PC-3 (cell line): ENCODE results near the gene OR6C70.

ENCODE experiments used
- EZH2 ChIP-seq: fragments of 300-600 bp; sonication (generic); IDR thresholded peaks from one replicate; pipeline ENCODE4 v1.6.1; 2017; ENCODE audit warnings: antibody characterized with exemption, mild to moderate bottlenecking, low read length; ENCODE audit not compliant: unreplicated experiment
- EZH2phosphoT487 ChIP-seq: fragments of 300-600 bp; sonication (generic); IDR thresholded peaks from 2 replicates; pipeline ENCODE4 v1.6.1; 2018; ENCODE audit warnings: mild to moderate bottlenecking, antibody characterized with exemption, low read length, borderline replicate concordance
- TF ChIP-seq, protein P1 (sequence below): fragments of 300-600 bp; sonication (generic); conservative IDR thresholded peaks from 2 replicates; pipeline ENCODE4 v1.5.1; 2017; ENCODE audit warnings: antibody characterized with exemption, low read depth, mild to moderate bottlenecking, low read length

DNA sequence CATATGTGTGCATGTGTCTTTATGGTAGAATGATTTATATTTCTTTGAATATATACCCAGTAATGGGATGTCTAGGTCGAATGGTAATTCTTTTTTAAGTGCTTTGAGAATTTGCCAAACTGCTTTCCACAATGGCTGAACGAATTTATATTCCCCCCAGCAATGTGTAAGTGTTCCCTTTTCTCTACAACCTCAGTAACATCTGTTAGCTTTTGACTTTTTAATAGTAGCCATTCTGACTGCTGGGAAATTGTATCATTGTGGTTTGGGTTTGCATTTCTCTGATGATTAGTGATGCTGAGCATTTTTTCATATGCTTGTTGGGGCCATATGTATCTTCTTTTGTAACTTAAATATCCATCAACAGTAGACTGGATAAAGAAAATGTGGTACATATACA lies 31.7 kb upstream of the OR6C70 start:
- no peak for TF ChIP-seq EZH2phosphoT487
- TF ChIP-seq, protein P1, sequence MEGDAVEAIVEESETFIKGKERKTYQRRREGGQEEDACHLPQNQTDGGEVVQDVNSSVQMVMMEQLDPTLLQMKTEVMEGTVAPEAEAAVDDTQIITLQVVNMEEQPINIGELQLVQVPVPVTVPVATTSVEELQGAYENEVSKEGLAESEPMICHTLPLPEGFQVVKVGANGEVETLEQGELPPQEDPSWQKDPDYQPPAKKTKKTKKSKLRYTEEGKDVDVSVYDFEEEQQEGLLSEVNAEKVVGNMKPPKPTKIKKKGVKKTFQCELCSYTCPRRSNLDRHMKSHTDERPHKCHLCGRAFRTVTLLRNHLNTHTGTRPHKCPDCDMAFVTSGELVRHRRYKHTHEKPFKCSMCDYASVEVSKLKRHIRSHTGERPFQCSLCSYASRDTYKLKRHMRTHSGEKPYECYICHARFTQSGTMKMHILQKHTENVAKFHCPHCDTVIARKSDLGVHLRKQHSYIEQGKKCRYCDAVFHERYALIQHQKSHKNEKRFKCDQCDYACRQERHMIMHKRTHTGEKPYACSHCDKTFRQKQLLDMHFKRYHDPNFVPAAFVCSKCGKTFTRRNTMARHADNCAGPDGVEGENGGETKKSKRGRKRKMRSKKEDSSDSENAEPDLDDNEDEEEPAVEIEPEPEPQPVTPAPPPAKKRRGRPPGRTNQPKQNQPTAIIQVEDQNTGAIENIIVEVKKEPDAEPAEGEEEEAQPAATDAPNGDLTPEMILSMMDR: no peak
- no peak for TF ChIP-seq EZH2
